Fibroblast of skin of left biceps (primary cell): ENCODE results near the gene GRPEL1.

ENCODE experiments used
- DNase-seq, 2 experiments: peaks; one replicate each; pipeline ENCODE4 v3.0.0-alpha.2; 2013; ENCODE audit warnings: low read depth in 2 of 2

The GRPEL1 gene

GRCh38 chr4:7066006-7066405 lies 1.9 kb downstream of the GRPEL1 start:
- no peak for DNase-seq

GRCh38 chr4:7063362-7063761 lies 4.5 kb downstream of the GRPEL1 start:
- no peak for DNase-seq

GRCh38 chr4:7062816-7063215 lies 5.0 kb downstream of the GRPEL1 start:
- no peak for DNase-seq

GRCh38 chr4:7061815-7062214 lies 6.0 kb downstream of the GRPEL1 start:
- no peak for DNase-seq

GRCh38 chr4:7060346-7061150 lies 7.3 kb downstream of the GRPEL1 start:
- no peak for DNase-seq

GRCh38 chr4:7059662-7060061 lies 8.2 kb downstream of the GRPEL1 start:
- DNase-seq, result no peak

- DNase-seq, result no peak
Observed at GRCh38 chr4:7058792-7059191, 9.1 kb downstream of the GRPEL1 start.

GRCh38 chr4:7055990-7056325 lies 11.9 kb downstream of the GRPEL1 start:
- DNase-seq, result no peak

GRCh38 chr4:7055111-7055989 lies 12.5 kb downstream of the GRPEL1 start:
- no peak for DNase-seq

- no peak for DNase-seq
Observed at GRCh38 chr4:7054106-7054880, 13.6 kb downstream of the GRPEL1 start.

- no peak for DNase-seq
Observed at GRCh38 chr4:7052923-7053715, 14.7 kb downstream of the GRPEL1 start.

GRCh38 chr4:7052313-7052712 lies 15.6 kb downstream of the GRPEL1 start:
- no peak for DNase-seq

- DNase-seq, result no peak
Observed at GRCh38 chr4:7051905-7052304, 16.0 kb downstream of the GRPEL1 start.

GRCh38 chr4:7051144-7051495 lies 16.7 kb downstream of the GRPEL1 start:
- no peak for DNase-seq

- no peak for DNase-seq
Observed at GRCh38 chr4:7050481-7051143, 17.3 kb downstream of the GRPEL1 start.

- DNase-seq, result no peak
Observed at GRCh38 chr4:7049739-7050138, 18.1 kb downstream of the GRPEL1 start.

- DNase-seq, result no peak
Observed at GRCh38 chr4:7049295-7049694, 18.6 kb downstream of the GRPEL1 start.

GRCh38 chr4:7048642-7049041 lies 19.2 kb downstream of the GRPEL1 start:
- no peak for DNase-seq

GRCh38 chr4:7046971-7047370 lies 20.9 kb downstream of the GRPEL1 start:
- no peak for DNase-seq

GRCh38 chr4:7045961-7046921 lies 21.6 kb downstream of the GRPEL1 start:
- no peak for DNase-seq
